HG02870 (cell line): ENCODE measurements around the gene KRTAP1-3.
"Not testable (repeated sequence)": the region's sequence is repeated elsewhere in the genome, so short reads cannot be mapped to it uniquely, and the experiment has no call there.

Experiments used
- ATAC-seq: cut with Tn5 transposase; IDR thresholded peaks from one replicate; pipeline ENCODE4 v1.9.1; 2021; ENCODE audit warnings: mild to moderate bottlenecking, moderate library complexity; ENCODE audit not compliant: unreplicated experiment

The KRTAP1-3 gene

GRCh38 chr17:41055130-41055529, 20.5 kb upstream of the KRTAP1-3 start, which contains the start of gene KRTAP2-2:
KRTAP2-2 (minus strand) TSS chr17:41055230; CDS start chr17:41055211, 19 bp downstream.
- not testable (repeated sequence) for ATAC-seq

DNA sequence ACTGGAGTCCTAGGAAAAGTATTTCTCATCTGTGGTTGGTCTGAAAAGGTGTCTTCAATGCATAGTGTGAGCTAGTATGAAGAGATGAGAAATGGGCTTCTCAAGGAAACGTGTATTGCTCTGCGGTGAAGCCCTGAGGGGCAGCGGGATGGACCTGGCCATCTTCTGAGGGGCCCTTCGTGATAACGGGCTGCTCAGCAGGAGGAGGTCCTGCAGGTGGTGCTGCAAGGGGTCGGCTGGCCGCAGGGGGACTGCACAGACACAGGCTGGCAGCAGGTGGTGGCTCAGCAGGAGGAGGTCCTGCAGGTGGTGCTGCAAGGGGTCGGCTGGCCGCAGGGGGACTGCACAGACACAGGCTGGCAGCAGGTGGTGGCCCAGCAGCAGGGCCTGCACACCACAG, 19.9 kb upstream of the KRTAP1-3 start:
- not testable (repeated sequence) for ATAC-seq

DNA sequence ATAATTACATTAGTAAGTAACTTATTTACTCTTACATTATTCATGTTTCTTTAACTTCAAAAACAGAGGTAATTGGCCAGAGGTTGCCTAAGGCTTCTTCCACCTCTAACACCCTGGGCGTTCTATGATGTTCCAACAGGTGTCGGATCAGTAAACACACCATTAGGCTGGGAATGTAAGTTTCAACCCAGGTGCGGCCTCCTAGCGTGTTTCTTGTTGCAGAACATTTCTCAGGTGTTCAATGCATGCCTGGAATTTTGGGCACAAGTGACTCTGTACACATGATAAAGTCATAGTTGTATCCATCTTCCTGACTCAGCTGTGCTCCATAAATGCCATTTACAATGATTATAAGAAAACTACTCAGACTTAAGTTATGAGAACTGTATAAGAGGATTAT, 19.4 kb upstream of the KRTAP1-3 start:
- no peak for ATAC-seq

GRCh38 chr17:41052566-41052965, 17.9 kb upstream of the KRTAP1-3 start:
- no peak for ATAC-seq

DNA sequence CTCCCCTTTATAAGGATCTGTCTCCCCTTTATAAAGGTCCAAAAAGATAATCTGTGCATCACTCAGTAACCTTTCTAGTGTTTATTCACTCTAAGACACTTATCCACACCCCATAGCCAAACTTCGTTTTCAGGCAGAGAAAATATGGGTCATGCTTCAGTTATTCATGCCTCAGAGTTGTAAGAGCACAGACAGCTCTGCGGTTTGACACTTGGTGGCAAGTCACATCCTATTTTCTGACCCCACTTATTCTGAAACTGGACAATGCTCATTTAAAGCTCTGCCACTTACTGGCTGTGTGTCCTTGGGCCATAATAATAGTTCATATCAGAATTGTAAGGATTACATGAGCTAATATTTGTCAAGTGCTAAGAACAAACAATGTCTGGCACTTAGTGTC, 14.4 kb upstream of the KRTAP1-3 start:
- ATAC-seq, result no peak

DNA sequence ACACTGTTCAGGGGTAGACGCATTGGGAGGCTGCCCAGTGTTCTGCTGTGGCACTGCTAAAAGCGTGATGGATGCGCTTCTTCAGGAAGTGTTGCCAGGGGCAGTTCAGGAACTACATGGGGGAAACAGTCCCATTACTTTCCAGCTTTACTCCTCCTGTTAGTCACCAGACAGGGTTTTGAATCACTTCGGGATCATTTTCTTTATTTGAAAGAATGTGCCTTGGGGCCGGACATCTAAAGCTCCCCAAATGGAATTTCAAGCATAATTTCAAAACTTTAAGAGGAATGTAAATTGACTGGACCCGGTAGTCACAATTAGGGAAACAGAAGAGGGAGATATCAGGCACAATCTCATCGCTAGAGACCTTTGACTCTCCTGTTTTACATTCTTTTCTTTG, 13.8 kb upstream of the KRTAP1-3 start:
- ATAC-seq, result no peak

GRCh38 chr17:41046735-41047465, 12.2 kb upstream of the KRTAP1-3 start, which contains the start of gene KRTAP2-1:
KRTAP2-1 (minus strand) TSS chr17:41047316; CDS start chr17:41047267, 49 bp downstream.
- not testable (repeated sequence) for ATAC-seq

- no peak for ATAC-seq
Measured at GRCh38 chr17:41042953-41043352, 8.3 kb upstream of the KRTAP1-3 start.

- not testable (repeated sequence) for ATAC-seq
Measured at GRCh38 chr17:41040783-41041571, 6.3 kb upstream of the KRTAP1-3 start, which contains the start of gene KRTAP1-1. KRTAP1-1 (minus strand) TSS chr17:41041450; CDS start chr17:41041397, 53 bp downstream.

DNA sequence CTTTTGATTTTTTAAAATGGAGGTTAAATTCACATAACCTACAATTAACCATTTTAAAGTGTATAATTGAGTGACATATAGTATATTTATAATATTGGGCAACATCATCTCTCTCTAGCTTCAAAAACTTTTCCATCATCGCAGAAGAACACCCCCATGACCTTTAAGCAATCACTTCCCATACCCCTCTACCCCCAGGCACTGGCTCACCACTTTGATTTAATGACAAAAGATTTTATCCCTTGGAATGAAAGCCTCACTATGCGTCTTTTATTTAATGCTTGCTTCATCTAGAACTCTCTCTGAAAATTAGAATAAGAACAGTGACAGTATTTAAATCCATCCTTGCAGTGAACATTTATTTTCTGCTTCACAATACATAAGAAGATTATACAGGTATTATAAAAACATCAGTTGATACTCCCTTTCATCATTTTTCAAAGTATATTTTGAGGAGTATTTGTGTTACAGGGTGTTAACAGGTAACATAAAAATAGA, 3.2 kb upstream of the KRTAP1-3 start:
- ATAC-seq, result no peak

GRCh38 chr17:41029633-41030245, 4.9 kb downstream of the KRTAP1-3 start, which contains the start of gene KRTAP1-4:
KRTAP1-4 (minus strand) TSS chr17:41030195; CDS start chr17:41030078, 117 bp downstream.
- ATAC-seq, result no peak

- ATAC-seq, result no peak
Measured at GRCh38 chr17:41026715-41027471, 7.8 kb downstream of the KRTAP1-3 start, which contains the start of gene KRTAP1-5. KRTAP1-5 (minus strand) TSS chr17:41027208; CDS start chr17:41027155, 53 bp downstream.

- no peak for ATAC-seq
Measured at GRCh38 chr17:41024697-41025096, 10.0 kb downstream of the KRTAP1-3 start.

DNA sequence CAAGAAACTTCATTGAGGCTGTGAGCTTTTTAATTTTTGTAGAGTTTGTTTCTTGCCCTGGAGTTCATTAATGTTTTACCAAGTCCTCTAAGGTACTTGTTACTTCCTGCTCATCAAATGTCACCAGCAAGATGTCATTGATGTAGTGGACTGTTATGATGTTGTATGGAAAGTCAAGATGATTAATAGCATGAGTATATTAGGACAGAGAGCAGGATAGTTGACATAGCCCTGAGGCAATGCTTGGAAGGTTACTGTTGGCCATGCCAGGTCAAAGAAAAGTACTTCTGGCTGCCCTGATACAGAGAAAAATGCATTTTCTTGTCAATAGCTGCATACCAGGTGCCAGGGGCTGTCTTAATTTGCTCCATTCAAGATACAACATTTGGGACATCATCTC, 14.3 kb downstream of the KRTAP1-3 start:
- no peak for ATAC-seq

- no peak for ATAC-seq
Measured at GRCh38 chr17:41019415-41019814, 15.3 kb downstream of the KRTAP1-3 start.

DNA sequence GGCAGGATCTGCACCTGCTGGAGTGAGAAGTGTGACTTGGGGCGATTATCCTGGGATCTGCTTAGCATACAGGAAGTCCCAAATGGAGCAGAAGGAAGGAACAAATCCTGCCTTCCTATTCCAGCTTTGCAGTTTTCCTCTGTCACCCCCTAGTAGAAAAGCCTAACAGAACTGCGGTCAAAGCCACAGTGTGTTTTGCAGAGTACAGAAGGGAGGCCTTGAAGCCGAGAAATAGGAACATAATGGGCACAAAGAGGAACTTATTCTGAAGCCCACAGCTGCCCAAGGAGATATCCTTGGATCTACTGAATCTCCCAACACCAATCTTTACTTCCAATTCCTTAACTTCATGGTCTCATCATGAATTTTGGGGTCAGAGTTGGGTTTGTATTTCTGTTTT, 16.1 kb downstream of the KRTAP1-3 start:
- ATAC-seq, result no peak

GRCh38 chr17:41016578-41017215, 18.0 kb downstream of the KRTAP1-3 start:
- ATAC-seq, result no peak

GRCh38 chr17:41015454-41015853, 19.2 kb downstream of the KRTAP1-3 start:
- ATAC-seq, result no peak

GRCh38 chr17:41013606-41014005, 21.1 kb downstream of the KRTAP1-3 start:
- no peak for ATAC-seq

DNA sequence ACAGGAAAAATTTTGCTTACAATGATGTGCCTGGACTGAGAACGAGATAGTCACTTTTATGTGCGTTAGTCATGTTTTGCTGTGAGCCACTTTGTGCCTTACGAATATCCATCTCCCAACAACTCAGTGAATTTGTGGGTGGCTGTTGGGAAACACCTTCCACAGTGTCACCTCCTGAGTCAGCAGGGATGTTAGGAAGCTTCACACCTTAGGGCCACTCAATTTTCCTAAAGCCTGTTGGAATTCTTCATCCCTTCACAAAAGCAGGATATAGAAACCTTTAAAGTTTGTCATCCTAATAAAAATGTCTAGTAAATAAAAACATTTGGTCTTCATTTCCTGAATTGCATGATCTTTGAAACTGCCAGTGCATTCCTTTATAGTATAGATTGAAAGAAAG, 21.5 kb downstream of the KRTAP1-3 start:
- ATAC-seq, result no peak
